ENCODE results near the gene GSTA3.
"Not testable (repeated sequence)": the region's sequence is repeated elsewhere in the genome, so short reads cannot be mapped to it uniquely, and the experiment has no call there.

The GSTA3 gene

DNA sequence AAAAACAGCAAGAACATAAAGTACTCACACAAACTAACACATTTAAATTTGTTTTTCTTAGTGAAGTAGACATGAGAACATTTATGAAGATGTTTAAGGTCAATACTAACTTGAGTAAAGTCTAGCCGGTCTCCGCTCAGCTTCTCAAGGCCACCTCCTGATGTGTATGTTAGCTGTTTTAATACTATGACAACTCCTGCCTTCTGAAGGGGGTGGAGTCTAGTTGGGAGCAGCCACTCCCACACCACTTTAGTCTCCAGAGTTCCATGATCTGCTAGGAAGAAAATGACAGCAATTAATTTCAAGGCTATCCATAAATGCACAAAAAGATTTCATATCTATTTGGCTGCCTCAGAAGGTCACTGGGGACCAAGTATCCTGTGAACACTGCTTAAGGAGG lies at the start of gene GSTA3:
TSS of gene GSTA3 (minus strand) at position 168 of the 400 bp plus-strand sequence. CDS start 3,864 bp downstream, outside the sequence.
- DNase-seq, result no peak

DNA sequence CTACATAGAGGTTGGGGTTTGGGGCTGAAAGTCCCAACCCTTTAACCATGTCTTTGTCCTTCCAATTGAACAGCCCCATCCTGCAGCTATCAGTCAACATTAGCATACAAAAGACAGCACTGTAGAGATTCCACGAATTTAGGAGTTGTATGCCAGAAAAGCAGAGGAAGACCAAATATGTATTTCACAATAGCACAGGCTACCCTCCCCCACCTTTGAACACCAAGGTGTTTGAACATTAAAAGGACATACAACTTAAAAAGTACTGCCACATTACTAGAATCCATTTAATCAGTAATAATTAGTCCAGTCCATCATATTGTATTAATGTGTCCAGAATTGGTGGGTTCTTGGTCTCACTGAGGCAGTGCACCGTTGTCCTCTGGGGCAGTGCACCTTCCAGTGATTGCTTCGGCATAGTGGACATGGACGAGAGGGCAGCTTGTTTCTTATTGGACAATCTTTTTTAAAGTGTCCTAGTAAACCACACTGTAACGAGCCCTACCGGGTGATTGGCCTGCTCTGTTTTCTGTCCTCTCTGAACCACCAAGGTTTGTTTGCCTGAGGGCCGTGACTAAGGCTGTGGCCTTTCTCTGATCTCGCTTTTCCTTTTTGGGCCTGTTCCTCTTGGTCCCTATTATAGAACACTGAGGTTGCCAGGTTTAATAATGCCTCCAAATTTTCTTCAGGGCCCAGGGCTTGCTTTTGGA lies 49.2 kb upstream of the GSTA3 start:
- no peak for DNase-seq

DNA sequence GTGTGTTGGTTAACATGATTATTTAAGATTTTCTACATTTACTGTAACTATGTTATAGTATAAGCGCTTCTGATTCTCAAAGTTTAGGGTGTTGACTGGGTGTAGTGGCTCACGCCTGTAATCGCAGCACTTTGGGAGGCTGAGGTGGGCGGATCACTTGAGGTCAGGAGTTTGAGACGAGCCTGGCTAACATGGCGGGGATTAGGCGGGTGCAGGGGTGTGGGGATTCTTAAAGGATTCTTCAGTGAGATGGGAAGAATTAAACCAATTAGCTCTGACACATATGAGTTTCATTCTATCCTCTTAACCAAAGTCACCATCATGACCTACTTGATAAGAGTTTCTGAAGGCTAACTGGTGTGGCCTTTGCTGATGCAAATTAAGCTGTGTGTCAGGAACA lies 46.4 kb upstream of the GSTA3 start:
- DNase-seq, result no peak

DNA sequence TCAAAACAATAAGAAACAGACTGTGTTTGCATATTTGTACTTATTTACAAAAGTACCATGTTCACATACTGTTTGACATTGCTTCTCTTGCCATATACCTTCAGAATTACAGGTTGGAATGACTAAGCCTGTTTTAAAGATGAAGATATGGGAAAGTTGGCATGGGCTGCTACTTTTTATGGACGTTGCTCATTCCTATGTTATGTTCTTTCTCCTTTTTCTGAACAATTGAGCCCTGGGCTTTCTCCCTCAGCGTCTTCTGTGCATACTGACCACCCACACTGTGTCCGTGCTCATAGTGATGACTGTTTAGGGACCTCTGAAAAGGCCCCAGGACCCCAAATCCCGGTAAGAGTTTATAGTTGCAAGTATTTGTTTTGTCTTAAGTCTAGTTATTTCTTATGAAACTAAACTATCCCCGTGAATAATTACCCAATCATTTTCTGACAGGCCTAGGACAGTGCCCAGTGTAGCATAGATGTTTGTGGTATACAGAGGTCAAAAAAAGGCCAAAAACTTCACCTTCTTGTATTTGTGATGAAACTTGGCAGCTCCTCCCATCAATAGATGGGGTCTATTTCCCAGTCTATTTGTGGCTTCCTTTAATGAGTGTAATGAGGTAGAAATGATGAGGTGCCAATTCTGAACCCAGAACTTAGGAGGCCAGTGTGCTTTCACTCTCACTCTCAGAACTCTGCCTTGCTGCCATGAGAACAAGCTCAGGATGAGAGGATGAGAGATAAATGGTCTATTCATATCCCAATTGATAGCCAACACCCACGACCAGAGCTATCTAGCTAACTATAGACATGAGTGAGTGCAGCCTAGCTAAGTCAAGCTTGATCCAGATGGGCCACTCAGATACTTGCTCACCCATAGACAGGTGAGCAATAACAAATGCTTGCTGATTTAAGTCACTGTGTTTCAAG lies 44.7 kb upstream of the GSTA3 start:
- DNase-seq, result no peak

DNA sequence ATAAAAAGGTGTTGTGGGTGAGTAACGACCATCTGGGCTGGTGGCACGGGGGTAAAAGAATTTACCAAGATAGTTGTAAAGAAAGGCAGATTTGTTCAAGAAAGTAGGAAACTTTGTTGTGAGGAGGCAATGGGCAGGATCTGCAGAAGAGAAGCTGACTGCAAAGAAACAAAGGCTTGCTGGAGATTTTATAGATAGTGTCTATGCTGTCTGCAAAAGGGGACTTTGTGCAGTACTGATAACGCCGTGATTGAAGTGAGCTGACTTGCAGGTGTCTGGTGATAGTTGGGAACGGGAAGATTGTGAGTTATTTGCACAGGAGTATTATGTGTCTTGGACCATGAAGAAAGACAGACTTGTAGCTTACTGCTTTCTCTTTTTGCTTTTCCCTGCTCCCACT lies 36.8 kb upstream of the GSTA3 start:
- DNase-seq, result no peak

DNA sequence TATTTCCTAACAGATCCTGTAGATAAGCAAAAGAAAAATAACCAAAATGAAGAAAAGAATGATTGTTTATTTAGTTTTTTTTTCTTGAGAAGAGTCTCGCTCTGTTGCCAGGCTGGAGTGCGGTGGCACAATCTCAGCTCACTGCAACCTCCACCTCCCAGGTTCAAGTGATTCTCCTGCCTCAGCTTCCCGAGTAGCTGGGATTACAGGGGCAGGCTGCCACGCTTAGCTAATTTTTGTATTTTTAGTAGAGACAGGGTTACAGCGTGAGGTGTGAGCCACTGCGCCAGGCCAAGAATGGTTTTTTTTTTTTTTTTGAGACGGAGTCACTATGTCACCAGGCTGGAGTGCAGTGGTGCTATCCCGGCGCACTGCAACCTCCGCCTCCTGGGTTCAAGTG lies 33.3 kb upstream of the GSTA3 start:
- DNase-seq, result not testable (repeated sequence)

DNA sequence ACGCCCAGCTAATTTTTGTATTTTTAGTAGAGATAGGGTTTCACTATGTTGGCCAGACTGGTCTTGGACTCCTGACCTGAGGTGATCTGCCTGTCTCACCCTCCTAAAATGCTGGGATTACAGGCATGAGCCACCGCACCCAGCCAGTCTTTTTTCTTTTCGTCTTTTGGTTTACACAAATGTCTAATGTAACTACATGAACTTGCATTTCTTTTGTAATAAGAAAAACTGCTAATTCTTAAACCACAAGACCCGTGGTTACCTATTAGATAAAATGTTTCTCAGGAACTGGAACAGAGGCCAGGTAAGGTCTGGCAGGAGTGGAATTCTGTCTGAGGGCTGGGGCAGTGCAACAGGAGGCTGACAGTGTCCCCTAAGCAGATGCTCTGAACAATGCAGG lies 32.7 kb upstream of the GSTA3 start:
- no peak for DNase-seq

DNA sequence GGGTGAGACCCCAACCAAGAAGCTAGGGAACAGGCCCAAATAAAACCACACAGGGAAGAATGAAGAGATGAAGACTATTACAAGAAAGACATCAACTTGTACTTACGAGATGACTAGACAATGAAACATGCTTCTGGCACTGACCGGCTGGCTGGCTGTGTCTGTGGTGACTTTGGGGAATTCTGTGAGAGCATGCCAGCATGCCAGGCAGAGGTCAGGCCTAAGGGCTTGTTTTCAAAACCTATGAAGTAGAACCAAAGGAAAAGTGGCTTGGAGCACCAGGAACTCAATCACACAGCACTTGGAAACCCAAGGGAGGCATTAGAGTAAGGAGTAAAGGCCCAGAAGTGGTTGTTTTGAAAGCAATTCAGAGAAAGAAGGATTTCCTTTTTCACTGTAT lies 28.4 kb upstream of the GSTA3 start:
- no peak for DNase-seq

DNA sequence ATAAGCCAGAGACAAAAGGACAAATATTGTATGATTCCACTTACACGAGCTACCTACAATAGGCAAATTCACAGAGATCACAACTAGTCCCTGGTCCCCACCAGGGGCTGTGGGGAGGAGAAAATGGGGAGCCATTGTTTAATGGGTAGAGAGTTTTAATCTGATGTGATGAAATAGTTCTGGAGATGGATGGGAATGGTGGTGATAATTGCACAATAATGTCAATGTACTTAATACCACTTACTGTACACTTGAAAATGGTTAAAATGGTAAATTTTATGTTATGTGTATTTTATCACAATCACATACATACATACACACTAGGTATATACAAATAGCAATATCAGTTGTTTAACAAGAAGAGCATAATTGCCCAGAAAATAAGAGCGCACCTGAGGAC lies 24.3 kb upstream of the GSTA3 start:
- no peak for DNase-seq

DNA sequence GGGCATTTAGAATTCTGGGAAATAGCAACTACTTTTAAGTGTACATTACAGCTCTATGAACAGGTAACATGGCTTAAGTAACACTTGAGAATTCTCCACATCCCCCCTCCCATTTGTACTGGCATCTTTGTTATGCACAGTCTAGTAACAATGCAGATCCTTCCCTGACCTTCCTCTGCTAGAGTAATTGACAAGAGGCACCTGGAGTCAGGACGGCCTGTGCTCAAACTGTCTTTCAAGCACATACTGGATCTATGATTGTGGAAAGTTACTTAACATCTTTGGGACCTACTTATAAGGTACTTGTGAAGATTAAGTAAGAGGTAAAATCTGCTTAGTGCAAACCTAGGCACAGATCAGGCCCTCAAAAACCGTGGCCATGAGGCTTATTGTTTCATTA lies 21.9 kb upstream of the GSTA3 start:
- no peak for DNase-seq

DNA sequence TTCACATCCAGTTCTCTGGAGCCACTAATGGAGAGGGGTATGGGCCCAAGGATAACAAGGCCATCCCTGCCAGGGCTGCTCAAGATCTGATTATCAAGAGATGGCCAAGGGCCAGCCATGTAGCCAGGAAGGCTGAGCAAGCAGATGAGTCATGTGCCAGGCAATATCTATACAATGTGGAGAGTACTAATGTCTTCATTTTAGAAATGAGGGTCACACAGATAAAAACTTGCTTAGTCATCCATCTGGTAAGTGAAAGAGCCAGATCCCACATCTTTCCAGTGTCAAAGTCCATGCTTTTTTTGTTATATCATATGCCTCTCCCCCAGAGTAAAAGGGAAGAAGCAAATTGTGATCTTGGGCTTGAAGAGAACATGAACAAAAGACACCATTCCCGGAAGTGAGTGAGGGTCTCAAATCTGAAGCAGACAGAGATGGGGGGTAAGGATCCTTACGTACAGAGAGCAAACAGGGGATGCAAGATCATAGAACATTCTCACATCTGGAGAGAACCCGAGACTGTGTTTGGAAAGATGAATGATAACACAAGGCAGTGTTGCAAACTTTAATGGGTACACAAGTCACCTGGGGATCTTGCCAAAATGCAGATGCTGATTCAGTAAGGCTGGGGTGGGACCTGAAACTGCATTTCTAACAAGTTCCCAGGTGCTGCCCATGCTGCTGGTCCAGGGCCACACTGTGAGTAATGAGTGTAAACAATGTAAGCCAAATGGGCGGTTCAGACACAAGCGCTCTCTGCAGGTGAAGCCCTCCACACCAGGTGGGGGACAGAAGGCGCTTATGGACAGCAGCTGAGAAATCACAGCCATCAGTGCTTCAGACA lies 20.0 kb upstream of the GSTA3 start:
- no peak for DNase-seq

DNA sequence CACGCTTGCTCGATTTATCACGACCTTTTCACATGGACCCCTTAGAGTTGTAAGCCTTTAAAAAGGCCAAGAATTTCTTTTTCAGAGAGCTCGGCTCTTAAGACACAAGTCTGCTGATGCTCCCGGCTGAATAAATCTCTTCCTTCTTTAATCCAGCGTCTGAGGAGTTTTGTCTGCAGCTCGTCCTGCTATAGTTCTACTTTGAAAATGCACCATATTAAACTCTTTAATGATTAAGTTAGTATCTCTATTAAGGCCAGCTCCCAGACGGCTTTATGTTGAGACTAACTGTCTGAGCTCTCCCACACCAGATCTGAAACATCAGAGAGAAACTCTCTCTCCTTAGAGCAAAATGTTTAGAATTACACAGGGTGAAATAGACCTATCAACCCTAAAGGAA lies 18.0 kb upstream of the GSTA3 start:
- DNase-seq, result no peak

DNA sequence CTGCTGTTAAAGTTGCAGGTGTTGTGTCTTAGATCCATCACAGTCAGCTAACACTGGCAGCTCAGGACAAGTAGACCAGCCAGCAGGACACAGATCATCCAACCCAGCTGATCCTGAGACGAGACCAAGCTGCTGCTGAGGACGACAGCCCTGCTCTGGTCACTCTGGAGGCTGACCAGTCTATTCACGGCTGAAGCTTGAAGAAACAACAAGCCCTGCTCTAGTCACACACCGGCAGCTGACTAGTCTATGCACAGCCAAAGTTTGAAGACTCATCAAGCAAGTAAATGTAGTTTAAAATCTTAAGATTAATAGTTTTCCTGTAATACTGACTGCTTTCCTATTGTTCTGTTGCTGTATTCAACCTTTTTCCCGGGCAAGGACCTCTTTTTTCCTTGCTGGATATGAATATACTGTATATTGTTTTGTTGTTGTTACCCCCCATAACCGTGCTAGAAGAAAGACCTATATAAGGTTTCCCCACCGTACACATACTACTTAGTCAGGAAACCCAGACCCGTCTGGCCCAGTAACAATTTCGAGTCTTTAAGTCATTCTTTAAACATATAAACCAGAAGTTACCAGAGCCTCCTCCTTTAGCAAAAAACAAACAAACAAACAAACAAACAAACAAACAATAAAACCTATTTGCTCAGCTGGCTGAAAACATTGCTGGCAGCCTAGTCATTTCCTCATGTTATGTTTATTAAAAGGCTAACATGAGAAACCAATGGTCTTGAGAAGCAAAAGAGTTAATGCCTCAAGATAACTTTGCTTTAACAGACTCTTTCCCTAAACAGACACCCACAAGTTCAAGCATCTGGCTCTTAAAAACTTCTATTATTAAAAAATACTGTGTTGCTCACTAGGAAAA lies 16.7 kb upstream of the GSTA3 start:
- no peak for DNase-seq

DNA sequence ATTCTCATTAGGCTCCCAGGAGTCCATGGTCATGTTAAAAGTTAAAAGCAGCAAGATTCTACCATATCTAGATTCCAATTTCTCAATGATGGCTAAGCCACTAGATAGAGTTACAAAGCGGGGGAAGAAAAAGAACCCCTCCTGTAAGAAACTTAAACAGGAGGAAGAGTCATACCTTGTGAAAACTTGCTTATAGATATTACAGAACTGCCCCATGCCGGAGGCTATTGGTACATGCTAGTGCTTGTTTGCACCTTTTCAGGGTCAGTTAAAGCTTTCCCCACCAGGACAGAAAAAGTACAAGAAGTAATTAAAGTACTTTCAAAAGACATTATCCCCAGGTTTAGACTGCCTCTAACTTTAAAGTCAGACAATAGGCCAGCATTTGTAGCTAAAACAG lies 15.5 kb upstream of the GSTA3 start:
- no peak for DNase-seq

DNA sequence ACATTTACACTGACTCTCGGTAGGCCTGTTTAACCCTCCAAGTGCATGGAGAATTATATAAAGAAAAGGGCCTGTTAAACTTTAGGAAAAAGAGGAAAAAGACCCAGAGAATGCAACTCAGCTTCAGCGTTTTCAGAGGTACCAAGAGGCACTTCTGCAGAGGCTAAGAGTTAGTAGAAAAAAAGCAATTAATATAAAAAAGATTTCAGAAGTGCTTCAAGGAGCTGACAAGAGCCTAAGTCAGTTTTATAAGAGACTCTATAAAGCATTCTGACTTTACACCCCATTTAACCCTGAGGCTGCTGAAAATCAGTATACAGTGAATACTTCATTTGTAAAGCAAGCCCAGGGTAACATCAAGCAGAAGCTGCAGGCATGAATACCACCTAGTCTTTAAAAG lies 14.2 kb upstream of the GSTA3 start:
- DNase-seq, result not testable (repeated sequence)

DNA sequence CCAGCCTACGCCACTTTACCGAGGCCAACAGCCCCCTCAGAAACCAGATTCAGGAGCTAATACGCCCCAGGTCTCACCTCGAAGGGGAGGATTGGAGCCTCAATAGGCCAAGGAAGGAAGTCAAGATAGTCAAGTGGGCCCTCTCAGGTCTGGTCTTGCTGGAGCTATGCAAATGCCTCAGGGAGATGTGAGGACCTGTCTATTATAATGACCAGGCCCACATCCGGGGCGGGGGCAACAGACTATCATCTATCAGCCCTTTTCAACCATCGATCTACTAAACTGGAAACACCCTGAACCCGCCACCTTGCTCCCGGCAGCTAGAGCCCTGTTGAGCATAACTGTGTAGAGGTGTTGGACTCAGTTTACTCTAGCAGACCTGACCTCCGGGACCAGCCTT lies 12.7 kb upstream of the GSTA3 start:
- DNase-seq, result no peak

DNA sequence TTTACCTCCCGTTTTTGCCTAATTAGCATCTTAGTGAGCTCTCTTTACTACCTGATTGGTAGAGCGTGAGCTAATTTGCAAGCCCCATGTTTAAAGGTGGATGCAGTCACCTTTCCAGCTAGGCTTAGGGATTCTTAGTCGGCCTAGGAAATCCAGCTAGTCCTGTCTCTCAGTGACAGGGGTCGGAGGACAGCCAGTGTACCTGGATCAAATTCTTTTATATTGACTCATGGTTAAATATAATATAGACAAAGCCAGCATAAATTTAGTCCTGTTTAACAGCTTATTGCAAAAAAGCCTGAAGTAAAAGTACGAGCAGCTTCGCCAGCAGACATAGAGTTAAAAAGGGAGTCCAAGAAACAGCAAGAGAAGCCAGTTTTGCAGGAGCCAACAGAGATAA lies 12.2 kb upstream of the GSTA3 start:
- no peak for DNase-seq

DNA sequence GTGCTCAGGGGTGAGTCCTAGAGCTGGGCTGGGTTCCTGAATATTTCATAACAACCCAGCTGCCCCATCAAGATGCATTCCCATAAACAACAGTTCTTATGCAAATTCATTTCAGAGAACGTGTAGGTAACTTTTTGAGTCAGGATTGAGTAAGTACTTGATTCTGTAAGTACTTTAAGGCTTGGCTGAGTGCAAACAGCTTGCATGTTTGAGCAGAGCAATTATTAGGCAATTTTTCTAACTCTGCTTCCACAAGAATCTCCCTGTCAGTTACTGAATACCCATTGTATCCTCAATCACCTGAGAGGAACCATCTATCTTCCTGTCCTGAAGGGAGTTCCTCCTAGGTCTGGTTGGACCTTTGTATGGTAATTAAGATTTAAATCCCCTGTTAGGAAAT lies 10.0 kb upstream of the GSTA3 start:
- not testable (repeated sequence) for DNase-seq

DNA sequence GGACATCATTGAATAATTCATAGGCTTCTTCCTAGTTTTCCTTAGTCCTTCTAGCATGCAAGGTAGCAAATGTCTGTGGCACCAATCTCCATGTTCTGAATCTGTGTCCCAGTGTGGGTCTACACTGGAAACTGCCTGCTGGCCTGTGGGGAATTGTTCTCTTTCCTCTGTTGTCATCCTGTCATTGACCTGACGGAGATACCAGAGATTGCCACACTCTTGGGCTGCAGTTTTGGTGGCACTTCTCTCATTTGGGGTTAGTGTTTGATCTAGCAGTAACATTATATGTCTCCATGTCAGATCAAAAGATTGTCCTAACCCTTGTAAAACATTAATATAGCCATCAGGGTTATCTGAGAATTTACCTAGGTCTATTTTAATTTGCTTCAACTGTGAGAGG lies 9.3 kb upstream of the GSTA3 start:
- DNase-seq, result not testable (repeated sequence)

DNA sequence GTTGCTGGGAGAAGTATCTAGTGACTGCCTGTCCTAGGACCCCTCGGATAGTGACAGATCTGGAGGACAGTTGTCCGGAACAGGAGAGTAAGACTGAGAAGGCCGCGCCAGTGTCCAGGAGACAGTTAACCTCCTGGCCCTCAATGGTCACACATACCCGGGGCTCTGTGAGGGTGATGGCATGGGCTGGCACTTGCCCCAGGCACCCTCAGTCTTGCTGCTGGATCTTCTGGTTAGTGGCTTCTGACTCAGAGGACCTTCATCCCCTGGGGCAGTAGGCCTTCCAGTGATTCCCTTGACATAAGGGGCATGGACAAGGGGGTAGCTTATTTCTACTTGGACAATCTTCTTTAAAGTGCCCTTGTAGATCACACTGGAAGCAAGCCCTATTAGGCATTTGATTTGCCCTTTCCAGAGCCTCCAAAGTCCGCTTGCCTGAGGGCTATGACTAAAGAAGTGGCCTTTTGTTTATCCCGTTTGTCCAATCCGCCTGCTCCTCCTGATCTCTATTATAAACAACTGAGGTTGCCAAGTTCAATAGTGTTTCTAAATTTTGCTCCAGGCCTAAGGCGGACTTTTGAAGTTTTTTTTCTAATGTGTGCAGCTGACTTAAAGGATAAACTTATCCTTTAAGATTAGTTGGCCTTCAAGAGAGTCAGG lies 8.7 kb upstream of the GSTA3 start:
- DNase-seq, result not testable (repeated sequence)

DNA sequence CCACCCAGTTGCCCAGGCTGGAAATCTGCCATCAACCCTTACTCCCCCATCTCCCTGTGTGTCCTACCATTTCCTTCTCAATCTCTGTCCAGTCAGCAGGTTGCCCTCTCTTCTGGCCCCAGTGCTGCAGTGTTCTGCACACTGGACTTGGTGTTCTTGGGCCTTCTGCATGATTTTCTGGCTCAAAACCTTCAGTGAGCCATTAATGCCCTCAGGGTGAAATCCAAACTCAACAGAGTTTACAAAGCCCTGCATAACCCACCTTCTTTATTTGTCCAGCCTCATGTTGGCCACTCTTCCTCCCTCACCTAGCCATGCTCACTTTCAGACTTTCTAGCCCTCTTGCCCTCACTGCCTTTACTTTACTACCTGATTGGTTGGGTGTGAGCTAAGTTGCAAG lies 5.0 kb upstream of the GSTA3 start:
- DNase-seq, result no peak

DNA sequence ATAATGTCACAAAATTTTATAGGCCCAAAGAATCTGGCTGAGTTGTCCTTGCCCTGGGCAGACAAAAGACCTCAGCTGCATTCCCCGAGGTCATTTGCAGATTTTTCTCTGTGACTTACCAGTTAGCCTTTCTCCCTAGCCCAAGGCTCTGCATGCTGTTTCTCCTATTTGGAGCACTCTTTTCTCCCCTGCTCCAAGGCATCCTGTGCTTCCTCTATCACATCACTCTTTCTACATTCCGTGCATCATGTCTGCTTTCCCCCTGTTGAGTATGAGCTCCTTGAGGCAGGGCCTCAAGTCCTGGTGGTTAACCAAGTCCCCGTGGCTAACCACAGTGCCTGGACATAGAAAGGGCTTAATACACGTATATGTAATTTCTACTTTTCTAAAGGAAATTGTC lies 593 bp upstream of the GSTA3 start:
- DNase-seq, result no peak
